ENCODE results near the gene SH3D21. TPM values are rescaled to one million over a fixed set of nuclear protein-coding genes. Genes with fewer than 3 reads are reported as not detected.
A peak's percentile ranks its signal among the peaks of the same experiment; 100 is the strongest.

Gene SH3D21
- total RNA-seq, 1 donor from 2014 or later = 2.6 TPM

GRCh38 chr1:36339215-36339614 is 33.0 kb downstream of the SH3D21 start:
- DNase-seq (ENCODE audit: low read depth) = no peak
- no peak for TF ChIP-seq CTCF (IDR thresholded peaks at IDR 0.05; ENCODE audit: insufficient read depth, low read length, severe bottlenecking)
- no peak for FAIRE-seq
- Histone ChIP-seq H3K27me3 (ENCODE audit: control insufficient read depth, insufficient read depth, low read length) (no peaks in the 10 kb centered on the region), H3K36me3 (ENCODE audit: control insufficient read depth, insufficient read depth, low read length) (peaks cover 25% of the 10 kb centered on the region), H3K4me3 (ENCODE audit: low read depth, low read length) (no peak overlapping the region)

DNA sequence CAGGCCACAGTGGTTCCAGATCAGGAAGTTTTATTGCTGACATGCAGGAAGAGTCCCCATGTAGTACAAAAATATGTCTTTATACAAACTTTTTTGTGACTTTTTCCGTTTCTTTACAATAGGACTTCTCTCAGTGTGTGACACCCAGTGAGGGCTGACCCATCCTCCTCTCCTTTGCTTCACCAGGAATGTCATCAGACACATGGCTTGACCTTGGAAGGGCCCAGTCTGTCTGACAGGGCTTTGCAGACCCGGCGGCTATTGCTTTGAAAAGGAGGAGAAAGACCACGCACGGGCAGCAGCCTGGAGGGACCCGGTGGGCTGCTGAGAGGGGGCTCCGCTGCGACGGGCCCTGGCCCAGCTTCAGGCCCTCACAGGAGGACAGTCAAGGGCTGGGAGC is 33.4 kb downstream of the SH3D21 start:
- no peaks in the 10 kb centered on the region for H3K27me3 ChIP-seq (ENCODE audit: control insufficient read depth, insufficient read depth, low read length)
- H3K36me3 ChIP-seq (ENCODE audit: control insufficient read depth, insufficient read depth, low read length) = peaks cover 28% of the 10 kb centered on the region
- no peak for TF ChIP-seq CTCF (IDR thresholded peaks at IDR 0.05; ENCODE audit: insufficient read depth, low read length, severe bottlenecking)
- H3K4me3 ChIP-seq (ENCODE audit: low read depth, low read length) = no peak overlapping the region
- DNase-seq (ENCODE audit: low read depth) (no peak), FAIRE-seq (no peak)

- no peaks in the 10 kb centered on the region for H3K27me3 ChIP-seq (ENCODE audit: control insufficient read depth, insufficient read depth, low read length)
- FAIRE-seq = no peak
- no peak for TF ChIP-seq CTCF (IDR thresholded peaks at IDR 0.05; ENCODE audit: insufficient read depth, low read length, severe bottlenecking)
- no peak overlapping the region for H3K4me3 ChIP-seq (ENCODE audit: low read depth, low read length)
- DNase-seq (ENCODE audit: low read depth) = no peak
- H3K36me3 ChIP-seq (ENCODE audit: control insufficient read depth, insufficient read depth, low read length) = peaks cover 42% of the 10 kb centered on the region
These were observed 35.6 kb downstream of the SH3D21 start for GRCh38 chr1:36341626-36342320.

- peaks cover 48% of the 10 kb centered on the region for H3K36me3 ChIP-seq (ENCODE audit: control insufficient read depth, insufficient read depth, low read length)
- H3K4me3 ChIP-seq (ENCODE audit: low read depth, low read length) = no peak overlapping the region
- H3K27me3 ChIP-seq (ENCODE audit: control insufficient read depth, insufficient read depth, low read length) = no peaks in the 10 kb centered on the region
- FAIRE-seq (peak; percentile 75), DNase-seq (ENCODE audit: low read depth) (peak; percentile 82)
- TF ChIP-seq CTCF (IDR thresholded peaks at IDR 0.05; ENCODE audit: insufficient read depth, low read length, severe bottlenecking) = peak; percentile 80
These were observed 36.4 kb downstream of the SH3D21 start for GRCh38 chr1:36342426-36343185.

- peak; percentile 66 for FAIRE-seq
- no peak for TF ChIP-seq CTCF (IDR thresholded peaks at IDR 0.05; ENCODE audit: insufficient read depth, low read length, severe bottlenecking)
These were observed 37.7 kb downstream of the SH3D21 start for GRCh38 chr1:36343651-36344394.

More at GRCh38 chr1:36343651-36344394, 37.7 kb downstream of the SH3D21 start:
- no peak for DNase-seq (ENCODE audit: low read depth)
- Histone ChIP-seq H3K4me3 (ENCODE audit: low read depth, low read length) (no peak overlapping the region), H3K36me3 (ENCODE audit: control insufficient read depth, insufficient read depth, low read length) (peaks cover 59% of the 10 kb centered on the region), H3K27me3 (ENCODE audit: control insufficient read depth, insufficient read depth, low read length) (no peaks in the 10 kb centered on the region)

All from bronchial epithelial cell (primary cell).